Suppressor macrophage treated with lipopolysaccharide for 4 hours (primary cell): ENCODE measurements around the gene ARHGAP27.
A peak's percentile ranks its signal among the peaks of the same experiment; 100 is the strongest.
"Not testable (repeated sequence)": the region's sequence is repeated elsewhere in the genome, so short reads cannot be mapped to it uniquely, and the experiment has no call there.

ENCODE experiments used
- DNase-seq: peaks from one replicate; pipeline ENCODE4 v3.0.0-alpha.2; 2020

The ARHGAP27 gene, protein sequence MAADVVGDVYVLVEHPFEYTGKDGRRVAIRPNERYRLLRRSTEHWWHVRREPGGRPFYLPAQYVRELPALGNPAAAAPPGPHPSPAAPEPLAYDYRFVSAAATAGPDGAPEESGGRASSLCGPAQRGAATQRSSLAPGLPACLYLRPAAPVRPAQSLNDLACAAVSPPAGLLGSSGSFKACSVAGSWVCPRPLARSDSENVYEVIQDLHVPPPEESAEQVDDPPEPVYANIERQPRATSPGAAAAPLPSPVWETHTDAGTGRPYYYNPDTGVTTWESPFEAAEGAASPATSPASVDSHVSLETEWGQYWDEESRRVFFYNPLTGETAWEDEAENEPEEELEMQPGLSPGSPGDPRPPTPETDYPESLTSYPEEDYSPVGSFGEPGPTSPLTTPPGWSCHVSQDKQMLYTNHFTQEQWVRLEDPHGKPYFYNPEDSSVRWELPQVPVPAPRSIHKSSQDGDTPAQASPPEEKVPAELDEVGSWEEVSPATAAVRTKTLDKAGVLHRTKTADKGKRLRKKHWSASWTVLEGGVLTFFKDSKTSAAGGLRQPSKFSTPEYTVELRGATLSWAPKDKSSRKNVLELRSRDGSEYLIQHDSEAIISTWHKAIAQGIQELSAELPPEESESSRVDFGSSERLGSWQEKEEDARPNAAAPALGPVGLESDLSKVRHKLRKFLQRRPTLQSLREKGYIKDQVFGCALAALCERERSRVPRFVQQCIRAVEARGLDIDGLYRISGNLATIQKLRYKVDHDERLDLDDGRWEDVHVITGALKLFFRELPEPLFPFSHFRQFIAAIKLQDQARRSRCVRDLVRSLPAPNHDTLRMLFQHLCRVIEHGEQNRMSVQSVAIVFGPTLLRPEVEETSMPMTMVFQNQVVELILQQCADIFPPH

DNA sequence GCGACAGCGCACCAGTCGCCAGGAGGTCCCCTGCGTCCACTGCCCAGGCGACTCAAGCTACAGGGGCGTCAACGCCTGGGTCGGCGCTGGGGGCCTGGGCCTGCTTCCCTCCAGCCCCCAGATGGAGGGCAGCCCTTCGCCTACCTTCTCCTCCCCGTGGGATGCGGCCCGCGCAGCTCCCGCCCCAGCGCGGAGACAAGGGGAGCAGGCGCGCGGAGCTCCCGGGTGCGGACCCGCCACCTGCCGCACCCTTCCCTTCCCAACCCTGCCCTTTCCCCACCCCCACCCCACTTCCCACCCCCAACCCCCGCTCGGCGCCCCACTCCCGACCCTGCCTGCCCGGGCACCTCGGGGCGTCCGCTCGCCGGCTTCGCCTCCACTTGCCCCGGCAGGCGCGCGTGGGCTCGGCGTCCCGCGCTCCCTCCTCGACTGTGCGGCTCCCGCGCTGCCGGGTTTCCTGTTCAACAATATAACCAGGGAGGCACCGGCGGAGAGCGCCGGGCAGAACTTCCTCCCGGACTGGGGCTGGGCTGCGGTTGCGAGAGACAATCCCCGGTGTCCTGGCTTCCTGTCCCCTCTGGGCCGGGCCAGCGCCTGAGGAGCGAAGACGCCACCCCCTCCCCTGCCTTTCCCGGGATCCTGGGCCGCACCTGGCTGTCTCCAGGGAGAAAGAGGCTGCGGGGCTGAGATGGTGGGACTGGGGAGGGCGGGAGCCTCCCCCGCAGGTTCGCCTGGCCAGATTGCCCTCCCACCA is at the start of gene ARHGAP27:
ARHGAP27 (minus strand) TSS at position 466 of the 754 bp plus-strand sequence. CDS start 2,591 bp downstream, outside the sequence.
- peak; percentile 65 for DNase-seq

DNA sequence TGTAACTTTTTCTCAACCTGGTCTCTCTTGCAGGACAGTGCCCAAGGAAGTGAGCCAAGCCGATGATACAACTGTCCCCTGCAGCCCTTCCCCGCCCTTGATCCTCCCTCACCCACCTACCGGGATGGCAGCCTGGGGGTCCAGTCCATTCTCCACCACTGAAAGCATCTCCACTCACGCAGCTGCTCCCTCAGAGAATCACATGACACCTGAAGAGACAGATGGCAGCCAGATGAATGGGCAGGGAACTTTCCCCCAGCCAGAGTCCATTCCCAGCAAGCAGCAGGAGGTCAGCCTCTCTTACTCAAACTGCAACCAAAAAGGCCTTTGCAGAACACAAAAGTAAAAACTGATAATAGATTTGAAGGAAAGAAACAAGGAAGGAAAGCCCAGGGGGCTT is 49.6 kb upstream of the ARHGAP27 start:
- not testable (repeated sequence) for DNase-seq

DNA sequence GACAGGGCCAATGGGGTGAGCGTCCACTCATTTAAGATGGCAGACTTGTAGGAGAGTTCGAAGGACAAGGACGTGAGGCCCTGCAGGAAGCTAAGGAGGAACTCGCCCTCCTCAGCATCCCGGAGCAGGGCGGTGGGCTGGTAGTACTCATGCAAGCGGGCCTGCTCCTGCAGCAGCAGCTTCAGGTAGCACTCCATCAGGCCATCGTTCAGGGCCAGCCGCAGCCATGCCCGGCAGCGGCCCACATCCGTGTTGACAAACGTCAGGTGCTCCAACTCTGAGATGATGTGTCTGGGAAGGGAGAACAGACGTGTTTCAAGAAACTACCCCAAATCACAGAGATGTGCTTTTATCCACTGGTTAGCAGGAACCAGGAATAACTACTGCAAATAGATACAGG is 42.8 kb upstream of the ARHGAP27 start:
- DNase-seq: not testable (repeated sequence)

DNA sequence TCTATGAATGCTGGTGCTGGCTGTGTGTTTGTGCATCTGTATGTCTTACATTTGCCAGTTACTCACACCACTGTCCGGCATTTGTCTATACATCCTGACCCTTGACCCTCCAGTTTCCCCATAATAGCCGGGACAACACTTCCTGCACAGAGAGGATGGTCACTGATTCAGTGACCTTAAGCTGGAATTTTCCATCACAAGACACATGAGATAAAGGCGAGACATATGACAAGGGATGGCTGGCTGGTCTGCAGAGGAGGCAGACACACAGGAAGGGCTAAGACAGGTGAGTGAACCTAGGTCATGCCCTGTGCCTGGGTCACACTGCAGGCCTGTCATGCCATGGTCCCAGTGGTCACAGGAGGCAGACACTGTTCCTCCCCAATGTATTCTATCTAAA is 39.6 kb upstream of the ARHGAP27 start:
- DNase-seq: not testable (repeated sequence)

DNA sequence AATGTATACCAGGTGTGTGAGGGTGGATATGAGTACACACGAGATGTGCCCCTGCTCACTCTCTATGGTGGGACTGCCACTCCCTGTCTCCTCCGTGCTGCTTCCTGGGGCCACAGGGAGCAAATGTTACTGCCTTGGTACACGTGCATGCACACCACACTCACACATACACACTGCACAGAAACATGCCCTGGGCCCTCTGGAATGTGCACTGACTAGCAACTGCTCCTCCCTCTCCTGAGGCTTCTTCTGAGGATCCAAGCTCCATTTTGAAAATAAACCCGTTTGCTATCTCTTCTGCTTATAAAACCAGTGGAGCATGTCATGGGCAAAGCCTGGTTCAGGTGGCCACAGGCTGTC is 36.5 kb upstream of the ARHGAP27 start:
- DNase-seq: not testable (repeated sequence)

GRCh38 chr17:45468293-45469203 is 35.9 kb upstream of the ARHGAP27 start:
- not testable (repeated sequence) for DNase-seq

DNA sequence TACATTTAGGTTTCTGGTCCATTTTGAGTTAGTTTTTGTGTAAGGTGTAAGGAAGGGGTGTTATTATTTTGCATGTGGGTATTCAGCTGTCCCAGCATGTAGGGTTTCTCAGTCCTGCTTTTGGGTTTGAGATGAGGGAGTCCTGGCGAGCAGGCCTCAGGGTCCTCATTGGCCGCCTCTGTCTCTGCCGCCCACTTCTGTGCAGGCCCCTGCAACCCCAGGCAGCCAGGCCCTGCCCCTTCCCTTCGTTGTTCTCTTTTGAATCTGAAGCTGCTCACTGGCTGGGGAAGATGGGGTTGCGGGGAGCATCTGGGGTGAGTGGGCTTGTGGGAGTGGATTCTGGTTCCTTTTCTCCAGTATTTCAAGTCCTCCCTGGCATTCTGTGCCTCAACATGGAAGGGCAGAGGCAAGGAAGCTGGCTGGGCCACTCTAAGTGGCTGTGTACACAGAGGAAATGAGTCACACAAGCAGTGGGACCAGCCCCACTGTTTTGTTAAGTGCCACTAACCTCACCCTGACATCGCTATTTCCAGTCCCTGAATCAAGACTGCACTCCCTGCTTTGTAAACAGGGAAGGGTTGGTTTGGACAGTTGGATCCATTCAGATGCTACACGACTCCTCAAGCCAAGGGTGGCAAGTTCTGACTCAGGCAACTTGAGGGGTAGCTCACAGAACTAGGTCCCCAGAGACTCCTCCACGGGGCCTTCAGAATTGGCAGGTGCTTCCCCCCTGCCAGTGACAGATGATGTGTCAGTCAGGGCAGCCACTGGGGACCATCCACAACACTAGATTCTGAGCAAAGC is 29.1 kb upstream of the ARHGAP27 start:
- peak; percentile 65 for DNase-seq

- DNase-seq: not testable (repeated sequence)
Measured at GRCh38 chr17:45460422-45460821, 27.8 kb upstream of the ARHGAP27 start.

GRCh38 chr17:45454341-45454740 is 21.7 kb upstream of the ARHGAP27 start:
- not testable (repeated sequence) for DNase-seq

DNA sequence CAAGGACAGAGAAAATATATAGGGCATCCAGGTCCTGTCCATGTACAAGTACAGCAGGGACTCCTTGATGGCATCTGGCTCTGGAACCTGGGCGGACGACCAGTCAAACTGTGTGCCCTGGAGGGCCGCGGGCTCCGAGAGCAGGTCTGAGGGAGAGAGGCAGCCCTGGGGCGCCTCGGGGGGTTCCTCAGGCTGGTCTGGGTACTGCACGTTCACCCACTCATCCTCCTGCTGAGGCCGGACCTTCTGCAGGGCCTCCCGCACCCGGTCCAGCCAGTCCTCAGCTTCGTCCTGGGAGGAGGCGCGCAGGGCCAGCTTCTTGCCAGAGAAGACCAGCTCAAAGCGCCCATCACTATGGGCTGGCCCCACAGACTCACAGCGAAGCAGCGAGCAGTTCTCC is 21.1 kb upstream of the ARHGAP27 start:
- DNase-seq: not testable (repeated sequence)

GRCh38 chr17:45453225-45453534 is 20.5 kb upstream of the ARHGAP27 start:
- not testable (repeated sequence) for DNase-seq

DNA sequence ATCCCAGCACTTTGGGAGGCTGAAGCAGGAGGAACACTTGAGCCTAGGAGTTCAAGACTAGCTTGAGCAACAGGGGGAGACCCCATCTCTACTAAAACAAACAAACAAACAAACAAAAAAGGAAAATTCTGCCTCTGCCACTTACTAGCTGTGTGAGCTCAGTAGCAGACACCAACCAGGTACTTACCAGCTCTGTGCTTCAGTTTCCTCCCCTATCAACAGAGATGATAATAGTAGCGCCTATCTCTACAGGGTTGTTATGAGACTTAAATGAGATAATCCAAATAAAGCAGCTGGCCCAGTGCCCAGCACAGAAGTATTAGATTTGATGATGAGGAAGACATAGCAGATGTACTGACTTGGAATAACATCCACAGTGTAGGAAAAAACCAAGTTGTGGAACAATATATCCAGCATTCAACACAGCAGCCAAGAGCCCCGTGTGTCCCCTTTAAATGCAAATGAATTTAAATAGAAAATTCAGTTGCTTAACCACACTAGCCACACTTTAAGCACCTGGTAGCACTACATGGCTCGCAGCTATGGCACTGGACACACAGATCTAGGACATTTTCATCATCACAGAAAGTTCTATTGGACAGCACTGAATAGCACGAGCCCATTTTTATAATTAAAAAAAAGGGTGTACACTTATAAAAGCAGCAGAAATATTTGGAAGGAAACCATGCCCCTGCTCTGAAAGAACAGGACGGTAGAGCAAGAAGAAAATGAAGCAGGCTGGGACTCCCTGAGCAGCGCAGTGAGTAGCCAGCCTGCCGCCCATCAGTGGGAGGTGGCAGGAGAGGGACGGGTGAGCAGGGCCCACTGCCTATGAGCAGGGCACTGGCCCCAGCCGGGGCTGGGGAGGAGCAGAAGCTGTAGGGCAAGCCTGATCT is 19.9 kb upstream of the ARHGAP27 start:
- not testable (repeated sequence) for DNase-seq

DNA sequence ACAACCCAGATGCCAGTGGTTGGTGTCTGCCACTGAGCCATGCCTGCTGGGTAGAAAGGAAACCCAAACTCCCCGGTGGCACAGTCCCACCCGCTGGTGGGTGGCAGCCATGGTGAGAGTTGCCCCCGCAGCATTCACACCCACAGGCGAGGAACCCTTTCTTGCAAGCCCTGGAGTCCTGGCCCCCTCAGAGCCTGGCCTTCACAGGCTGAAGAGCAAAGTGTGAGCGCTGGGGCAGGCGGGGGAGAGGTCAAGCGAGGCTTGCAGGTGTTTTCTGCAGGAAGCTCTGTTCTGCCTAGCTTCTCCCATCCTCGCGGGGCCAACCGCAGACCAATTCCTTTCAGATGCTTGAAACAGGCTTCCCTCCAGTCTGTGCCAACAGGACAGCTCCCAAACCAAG is 19.0 kb upstream of the ARHGAP27 start:
- not testable (repeated sequence) for DNase-seq

- DNase-seq: no peak
Measured at GRCh38 chr17:45451131-45451530, 18.5 kb upstream of the ARHGAP27 start.

DNA sequence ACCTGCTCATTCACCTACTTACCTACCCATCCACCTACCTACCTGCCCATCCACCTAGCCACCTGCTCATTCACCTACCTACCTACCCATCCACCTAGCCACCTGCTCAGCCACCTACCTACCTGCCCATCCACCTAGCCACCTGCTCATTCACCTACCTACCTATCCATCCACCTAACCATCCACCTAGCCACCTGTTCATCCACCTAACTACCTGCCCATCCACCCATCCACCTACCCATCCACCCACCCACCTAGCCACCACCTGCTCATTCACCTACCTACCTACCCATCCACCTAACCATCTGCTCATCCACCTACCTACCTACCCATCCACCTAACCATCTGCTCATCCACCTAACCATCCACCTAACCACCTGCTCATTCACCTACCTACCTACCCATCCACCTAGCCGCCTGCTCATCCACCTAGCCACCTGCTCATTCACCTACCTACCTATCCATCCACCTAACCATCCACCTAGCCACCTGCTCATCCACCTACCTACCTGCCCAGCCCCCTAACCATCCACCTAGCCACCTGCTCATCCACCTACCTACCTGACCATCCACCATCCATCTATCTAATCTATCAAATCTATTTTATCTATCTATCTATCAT is 17.1 kb upstream of the ARHGAP27 start:
- not testable (repeated sequence) for DNase-seq

DNA sequence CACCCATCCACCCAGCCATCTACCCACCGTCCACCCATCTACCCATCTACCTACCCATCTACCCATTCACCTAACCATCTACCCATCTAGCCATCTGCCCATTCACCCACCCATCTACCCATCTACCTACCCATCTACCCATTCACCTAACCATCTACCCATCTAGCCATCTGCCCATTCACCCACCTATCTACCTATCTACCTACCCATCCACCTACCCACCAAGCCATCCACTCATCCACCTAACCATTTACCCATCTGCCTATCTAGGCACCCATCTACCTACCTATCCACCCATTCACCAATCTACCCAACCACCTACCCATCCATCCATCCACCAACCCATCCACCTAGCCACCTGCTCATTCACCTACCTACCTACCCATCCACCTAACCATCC is 16.6 kb upstream of the ARHGAP27 start:
- DNase-seq: not testable (repeated sequence)

DNA sequence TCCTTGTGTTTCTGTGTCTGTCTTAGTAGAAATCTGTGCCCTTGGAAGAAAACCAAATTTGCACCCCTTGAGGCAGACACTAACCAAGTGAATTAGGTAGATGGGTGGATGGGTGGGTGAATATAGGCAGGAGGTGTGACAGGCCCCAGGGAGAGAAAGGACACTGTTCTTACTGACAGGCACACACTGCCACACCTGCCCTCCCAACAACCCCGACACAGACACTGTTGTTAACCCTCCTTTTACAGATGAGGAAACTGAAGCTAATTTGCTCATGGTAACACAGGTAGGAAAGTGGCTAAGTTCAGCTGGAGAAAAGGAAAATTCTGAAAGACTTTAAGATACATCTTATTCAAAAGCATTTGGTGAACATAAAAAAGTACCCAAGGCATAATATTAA is 15.8 kb upstream of the ARHGAP27 start:
- DNase-seq: not testable (repeated sequence)

DNA sequence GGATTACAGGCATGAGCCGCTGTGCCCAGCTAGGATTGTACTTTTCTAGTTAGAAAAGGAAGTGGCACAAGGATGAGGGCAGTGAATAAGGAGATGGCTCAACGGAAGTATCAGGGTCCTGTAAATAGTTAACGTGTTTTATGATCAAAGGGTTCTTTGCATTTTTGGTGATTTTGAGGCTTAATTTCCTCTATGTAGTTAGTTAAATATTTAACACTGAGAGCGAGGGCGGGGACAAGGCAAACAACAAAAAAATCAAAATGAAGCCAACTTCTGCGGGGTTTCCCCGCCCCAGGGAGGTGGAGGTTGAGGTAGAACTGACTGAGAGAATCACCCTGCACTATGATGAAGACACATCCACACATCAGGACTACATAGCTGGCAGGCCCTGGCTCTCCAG is 15.4 kb upstream of the ARHGAP27 start:
- not testable (repeated sequence) for DNase-seq

GRCh38 chr17:45447650-45448049 is 15.0 kb upstream of the ARHGAP27 start:
- not testable (repeated sequence) for DNase-seq
